Measurements from ENCODE around the gene HOXA11. TPM values are rescaled to one million over a fixed set of nuclear protein-coding genes. Genes with fewer than 3 reads are reported as not detected.

Gene HOXA11
- total and polyA plus RNA-seq, 10 of the 15 experiments (the other 5 are each of a cell fraction or from before 2014, with no cell fraction given): not detected

- Histone ChIP-seq H3K9ac (ENCODE audit: control insufficient read depth, insufficient read depth, low read length) (no peak overlapping the region), H3K79me2 (ENCODE audit: control insufficient read depth, insufficient read depth, low read length) (no peaks in the 10 kb centered on the region), H3K36me3 (ENCODE audit: control insufficient read depth in 2 of 2, insufficient read depth in 2 of 2, low read length in 1 of 2) (no peaks in the 10 kb centered on the region), H3K4me1 (ENCODE audit: control insufficient read depth, insufficient read depth, low read length) (no peaks in the 10 kb centered on the region; the same call in 1 of the 2 replicates), H3K4me2 (ENCODE audit: control insufficient read depth, insufficient read depth) (no peak overlapping the region), H3K9me3 (replicated peaks; ENCODE audit: control insufficient read depth, insufficient read depth, low read length) (no peaks in the 10 kb centered on the region; the same call in 2 of the 3 replicates), H3K27me3 (replicated peaks in 1 of 2; ENCODE audit: control insufficient read depth in 2 of 2, insufficient read depth in 2 of 2, low read length in 1 of 2) (peaks cover 32 to 54% of the 10 kb centered on the region in 2 experiments), H4K20me1 (ENCODE audit: control insufficient read depth, insufficient read depth) (no peaks in the 10 kb centered on the region), H3K27ac (ENCODE audit: control insufficient read depth, insufficient read depth) (no peak overlapping the region), H3K4me3 (no peak overlapping the region), H2AFZ (ENCODE audit: control insufficient read depth, low read depth, low read length) (no peak overlapping the region)
- FAIRE-seq: no peak
- in situ Hi-C loops (cut with MboI) (loop anchor here (5.0 kb wide), 1 partner anchor 720 kb away; no protein-coding TSS in a partner anchor), intact Hi-C loops (cut with micrococcal nuclease; ENCODE audit: unreplicated experiment) (no loop called here)
- WGBS (ENCODE audit: insufficient coverage, insufficient replicate concordance, low lambda C conversion rate, missing lambda C conversion rate): 0% methylated on average over 3 of the region's 3 CpGs
- no peak for ATAC-seq
- BruUV-seq (replicated peaks): no TSS peak
- no peak for TF ChIP-seq IKZF2 (IDR thresholded peaks at IDR 0.05)
- ChIA-PET POLR2A (no interaction called here), SMC1A (ENCODE audit: uncharacterized antibody, unreplicated experiment) (interaction anchor here (0.7 kb wide), 1 partner anchor 469 kb away, joined by 3 read pairs; no protein-coding TSS in a partner anchor), RAD21 (ENCODE audit: unreplicated experiment) (interaction anchor here (0.6 kb wide), 1 partner anchor 1470 kb away, joined by 3 read pairs; no protein-coding TSS in a partner anchor), CTCF (interaction anchor here (1.3 kb wide), 1 partner anchor 403 kb away, joined by 3 read pairs; no protein-coding TSS in a partner anchor)
- no peak for DNase-seq (ENCODE audit: low read depth, low spot score)
Measured at GRCh38 chr7:27202862-27203134, 17.8 kb upstream of the HOXA11 start.

DNA sequence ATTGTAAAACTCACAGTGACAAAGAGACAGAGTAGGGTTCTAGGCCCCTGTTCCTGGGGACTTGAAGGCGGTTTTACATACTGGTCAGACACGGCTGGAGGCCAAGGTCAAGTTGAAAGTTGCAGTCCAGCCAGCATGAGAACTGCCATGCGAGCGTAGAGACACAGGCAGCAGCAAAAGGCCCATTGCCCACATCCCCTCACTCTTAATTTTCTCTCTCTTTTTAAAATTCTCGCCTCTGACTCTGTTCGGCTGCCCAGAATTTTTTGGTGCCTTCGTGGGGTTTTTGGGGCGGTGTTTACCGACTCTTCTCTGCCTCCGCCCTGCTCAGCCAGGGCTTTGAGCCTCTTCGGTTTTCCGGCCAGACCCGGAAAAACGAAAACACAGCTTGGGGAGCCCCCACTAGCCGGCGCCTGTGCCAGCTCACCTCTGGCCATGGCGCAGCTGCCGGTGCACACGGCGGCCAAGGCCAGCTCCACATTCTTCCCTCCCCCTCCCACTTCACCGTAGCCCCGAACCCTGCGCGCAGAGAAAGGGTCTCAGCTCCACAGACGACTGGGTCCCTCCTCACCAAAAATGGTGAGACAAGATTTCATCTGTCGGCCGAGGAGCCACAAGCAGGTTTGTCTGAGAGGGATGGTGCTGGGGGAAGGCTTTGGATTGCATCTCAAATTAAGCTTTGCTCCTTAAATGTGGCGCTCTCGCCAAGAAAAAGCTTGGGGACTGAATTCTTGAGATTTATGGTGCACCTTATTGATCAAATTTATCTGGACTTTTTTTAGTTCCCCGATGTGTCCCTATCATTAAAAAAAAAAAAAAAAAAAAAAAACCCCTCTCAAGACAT lies 17.2 kb upstream of the HOXA11 start:
- RAD21 ChIA-PET (ENCODE audit: unreplicated experiment): interaction anchor here (0.6 kb wide), 1 partner anchor 1470 kb away, joined by 3 read pairs; no protein-coding TSS in a partner anchor
- POLR2A ChIA-PET: no interaction called here
- WGBS (ENCODE audit: insufficient coverage, insufficient replicate concordance, low lambda C conversion rate, missing lambda C conversion rate): 41% methylated on average over 29 of the region's 30 CpGs
- no peak for ATAC-seq
- intact Hi-C loops (cut with micrococcal nuclease; ENCODE audit: unreplicated experiment) (no loop called here), in situ Hi-C loops (cut with MboI) (loop anchor here (5.0 kb wide), 1 partner anchor 720 kb away; no protein-coding TSS in a partner anchor)
- no peaks in the 10 kb centered on the region for H3K36me3 ChIP-seq (ENCODE audit: control insufficient read depth in 2 of 2, insufficient read depth in 2 of 2, low read length in 1 of 2)
- no peaks in the 10 kb centered on the region for H3K79me2 ChIP-seq (ENCODE audit: control insufficient read depth, insufficient read depth, low read length)
- no peaks in the 10 kb centered on the region for H4K20me1 ChIP-seq (ENCODE audit: control insufficient read depth, insufficient read depth)
- no peak overlapping the region for H3K4me2 ChIP-seq (ENCODE audit: control insufficient read depth, insufficient read depth)
- CTCF ChIA-PET: interaction anchor here (0.6 to 1.3 kb wide), 2 partner anchors 52 to 404 kb away, joined by 3 to 4 read pairs; no protein-coding TSS in a partner anchor
- no peak for DNase-seq (ENCODE audit: low read depth, low spot score)
- no peaks in the 10 kb centered on the region; the same call in 2 of the 3 replicates for H3K9me3 ChIP-seq (replicated peaks; ENCODE audit: control insufficient read depth, insufficient read depth, low read length)
- no peak overlapping the region for H3K27ac ChIP-seq (ENCODE audit: control insufficient read depth, insufficient read depth)
- no peak overlapping the region for H3K9ac ChIP-seq (ENCODE audit: control insufficient read depth, insufficient read depth, low read length)
- SMC1A ChIA-PET (ENCODE audit: uncharacterized antibody, unreplicated experiment): interaction anchor here (0.7 kb wide), 1 partner anchor 470 kb away, joined by 3 read pairs; no protein-coding TSS in a partner anchor
- no peak for FAIRE-seq
- H3K4me1 ChIP-seq (ENCODE audit: control insufficient read depth, insufficient read depth, low read length): no peaks in the 10 kb centered on the region; the same call in 1 of the 2 replicates
- no peak for TF ChIP-seq TCF3 (IDR thresholded peaks at IDR 0.05; ENCODE audit: borderline replicate concordance, insufficient read depth, low read depth, low read length)
- TF ChIP-seq KDM1A (IDR thresholded peaks at IDR 0.05; ENCODE audit: borderline replicate concordance): no peak
- no peak for TF ChIP-seq SMARCA5 (IDR thresholded peaks at IDR 0.05)
- no peak for TF ChIP-seq ESRRA (IDR thresholded peaks at IDR 0.05; ENCODE audit: low read length)
- TF ChIP-seq CHD4 (IDR thresholded peaks at IDR 0.05): no peak
- no peak for TF ChIP-seq JUNB (IDR thresholded peaks at IDR 0.05)
- TF ChIP-seq SIX5 (IDR thresholded peaks at IDR 0.05; ENCODE audit: low read depth, low read length, severe bottlenecking): no peak
- TF ChIP-seq, protein P1, sequence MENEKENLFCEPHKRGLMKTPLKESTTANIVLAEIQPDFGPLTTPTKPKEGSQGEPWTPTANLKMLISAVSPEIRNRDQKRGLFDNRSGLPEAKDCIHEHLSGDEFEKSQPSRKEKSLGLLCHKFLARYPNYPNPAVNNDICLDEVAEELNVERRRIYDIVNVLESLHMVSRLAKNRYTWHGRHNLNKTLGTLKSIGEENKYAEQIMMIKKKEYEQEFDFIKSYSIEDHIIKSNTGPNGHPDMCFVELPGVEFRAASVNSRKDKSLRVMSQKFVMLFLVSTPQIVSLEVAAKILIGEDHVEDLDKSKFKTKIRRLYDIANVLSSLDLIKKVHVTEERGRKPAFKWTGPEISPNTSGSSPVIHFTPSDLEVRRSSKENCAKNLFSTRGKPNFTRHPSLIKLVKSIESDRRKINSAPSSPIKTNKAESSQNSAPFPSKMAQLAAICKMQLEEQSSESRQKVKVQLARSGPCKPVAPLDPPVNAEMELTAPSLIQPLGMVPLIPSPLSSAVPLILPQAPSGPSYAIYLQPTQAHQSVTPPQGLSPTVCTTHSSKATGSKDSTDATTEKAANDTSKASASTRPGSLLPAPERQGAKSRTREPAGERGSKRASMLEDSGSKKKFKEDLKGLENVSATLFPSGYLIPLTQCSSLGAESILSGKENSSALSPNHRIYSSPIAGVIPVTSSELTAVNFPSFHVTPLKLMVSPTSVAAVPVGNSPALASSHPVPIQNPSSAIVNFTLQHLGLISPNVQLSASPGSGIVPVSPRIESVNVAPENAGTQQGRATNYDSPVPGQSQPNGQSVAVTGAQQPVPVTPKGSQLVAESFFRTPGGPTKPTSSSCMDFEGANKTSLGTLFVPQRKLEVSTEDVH (IDR thresholded peaks at IDR 0.05; ENCODE audit: low read depth, partially characterized antibody): no peak
- TF ChIP-seq HDAC6 (IDR thresholded peaks at IDR 0.05; ENCODE audit: unreplicated experiment): no peak
- H3K27me3 ChIP-seq (replicated peaks in 1 of 2; ENCODE audit: control insufficient read depth in 2 of 2, insufficient read depth in 2 of 2, low read length in 1 of 2): peaks cover 32 to 59% of the 10 kb centered on the region in 2 experiments
- H3K4me3 ChIP-seq: no peak overlapping the region
- BruUV-seq (replicated peaks): no TSS peak
- no peak overlapping the region for H2AFZ ChIP-seq (ENCODE audit: control insufficient read depth, low read depth, low read length)
